ENCODE measurements around the gene RNF144A. TPM values are rescaled to one million over a fixed set of nuclear protein-coding genes. Genes with fewer than 3 reads are reported as not detected.
A peak's percentile ranks its signal among the peaks of the same experiment; 100 is the strongest.

RNF144A gene
- total RNA-seq, 4 donors from 2014 or later, result 9.1 to 16.5 (median 13.9) TPM

- TF ChIP-seq POLR2A (IDR thresholded peaks at IDR 0.05), result no peak
- TF ChIP-seq CTCF (IDR thresholded peaks at IDR 0.05), result no peak
- Histone ChIP-seq H3K4me1 (no peaks in the 10 kb centered on the region), H3K4me3 (no peak overlapping the region), H3K36me3 (peaks cover 0 to 4% (median 0%) of the 10 kb centered on the region in 3 donors), H3K9me3 (no peaks in the 10 kb centered on the region), H3K27me3 (no peaks in the 10 kb centered on the region), H3K27ac (no peak overlapping the region)
- no peak for DNase-seq
Observed at GRCh38 chr2:7045601-7046590, 128.7 kb downstream of the RNF144A start.

- Histone ChIP-seq H3K9me3 (no peaks in the 10 kb centered on the region), H3K4me3 (no peak overlapping the region), H3K4me1 (no peaks in the 10 kb centered on the region), H3K27me3 (no peaks in the 10 kb centered on the region), H3K36me3 (peaks cover 0 to 4% (median 0%) of the 10 kb centered on the region in 3 donors), H3K27ac (no peak overlapping the region)
- no peak for DNase-seq
- no peak for TF ChIP-seq CTCF (IDR thresholded peaks at IDR 0.05)
Observed at GRCh38 chr2:7047661-7048060, 130.4 kb downstream of the RNF144A start.

- Histone ChIP-seq H3K4me1 (no peaks in the 10 kb centered on the region), H3K4me3 (no peak overlapping the region), H3K27ac (no peak overlapping the region), H3K9me3 (no peaks in the 10 kb centered on the region), H3K36me3 (peaks cover 0 to 4% (median 0%) of the 10 kb centered on the region in 3 donors), H3K27me3 (no peaks in the 10 kb centered on the region)
- DNase-seq, result no peak
- TF ChIP-seq POLR2A (IDR thresholded peaks at IDR 0.05) (no peak), CTCF (IDR thresholded peaks at IDR 0.05) (no peak)
Observed at GRCh38 chr2:7048762-7049294, 131.6 kb downstream of the RNF144A start.

GRCh38 chr2:7052404-7052803 lies 135.2 kb downstream of the RNF144A start:
- TF ChIP-seq CTCF (IDR thresholded peaks at IDR 0.05), result no peak
- TF ChIP-seq POLR2A (IDR thresholded peaks at IDR 0.05), result no peak
- no peak overlapping the region for H3K27ac ChIP-seq

GRCh38 chr2:7053650-7054265 lies 136.5 kb downstream of the RNF144A start:
- Histone ChIP-seq H3K27me3 (no peaks in the 10 kb centered on the region), H3K36me3 (no peaks in the 10 kb centered on the region), H3K4me1 (peaks cover 0 to 11% (median 0%) of the 10 kb centered on the region in 4 donors), H3K4me3 (no peak overlapping the region), H3K9me3 (no peaks in the 10 kb centered on the region), H3K27ac (no peak overlapping the region)
- TF ChIP-seq CTCF (IDR thresholded peaks at IDR 0.05), result no peak
- no peak for TF ChIP-seq POLR2A (IDR thresholded peaks at IDR 0.05)
- no peak for DNase-seq

More at GRCh38 chr2:7052404-7052803, 135.2 kb downstream of the RNF144A start:
- H3K4me3 ChIP-seq, result no peak overlapping the region
- peak in 1 of 3 donors; percentile 37 for DNase-seq
- H3K9me3 ChIP-seq, result no peaks in the 10 kb centered on the region
- H3K36me3 ChIP-seq, result no peaks in the 10 kb centered on the region
- no peaks in the 10 kb centered on the region for H3K27me3 ChIP-seq
- H3K4me1 ChIP-seq, result peaks cover 0 to 3% (median 0%) of the 10 kb centered on the region in 4 donors

All from Peyer's patch (tissue), 4 donors.